ENCODE data around the gene WDR27.

Gene WDR27

DNA sequence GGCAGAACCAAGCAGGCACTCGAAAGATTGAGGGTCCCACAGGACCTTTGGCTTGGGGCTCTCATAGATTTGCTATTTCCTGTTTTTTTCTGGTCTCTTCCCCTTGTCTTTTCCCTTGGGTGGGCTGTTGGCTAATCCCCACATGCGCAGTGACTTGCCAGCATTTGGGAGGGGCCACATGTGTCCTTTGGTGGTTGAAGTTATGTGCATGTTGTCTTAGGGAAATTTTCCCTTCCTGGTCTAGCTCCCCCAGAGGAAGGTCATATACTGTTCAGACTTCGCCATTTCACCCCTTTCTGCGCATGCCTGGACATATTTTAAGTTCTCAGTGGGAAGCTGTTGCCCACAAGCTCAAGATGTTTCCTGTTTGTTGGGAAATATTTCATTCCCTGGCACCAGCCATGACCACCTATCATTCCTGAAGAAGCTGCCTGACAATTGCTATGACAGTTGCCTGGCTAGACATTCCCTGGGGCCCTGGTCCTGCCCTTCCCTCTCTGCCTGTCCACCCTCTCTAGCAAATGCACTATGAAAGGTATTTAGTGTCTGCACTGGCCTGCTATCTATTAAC lies 292.0 kb downstream of the WDR27 start:
- TF ChIP-seq, protein P1, sequence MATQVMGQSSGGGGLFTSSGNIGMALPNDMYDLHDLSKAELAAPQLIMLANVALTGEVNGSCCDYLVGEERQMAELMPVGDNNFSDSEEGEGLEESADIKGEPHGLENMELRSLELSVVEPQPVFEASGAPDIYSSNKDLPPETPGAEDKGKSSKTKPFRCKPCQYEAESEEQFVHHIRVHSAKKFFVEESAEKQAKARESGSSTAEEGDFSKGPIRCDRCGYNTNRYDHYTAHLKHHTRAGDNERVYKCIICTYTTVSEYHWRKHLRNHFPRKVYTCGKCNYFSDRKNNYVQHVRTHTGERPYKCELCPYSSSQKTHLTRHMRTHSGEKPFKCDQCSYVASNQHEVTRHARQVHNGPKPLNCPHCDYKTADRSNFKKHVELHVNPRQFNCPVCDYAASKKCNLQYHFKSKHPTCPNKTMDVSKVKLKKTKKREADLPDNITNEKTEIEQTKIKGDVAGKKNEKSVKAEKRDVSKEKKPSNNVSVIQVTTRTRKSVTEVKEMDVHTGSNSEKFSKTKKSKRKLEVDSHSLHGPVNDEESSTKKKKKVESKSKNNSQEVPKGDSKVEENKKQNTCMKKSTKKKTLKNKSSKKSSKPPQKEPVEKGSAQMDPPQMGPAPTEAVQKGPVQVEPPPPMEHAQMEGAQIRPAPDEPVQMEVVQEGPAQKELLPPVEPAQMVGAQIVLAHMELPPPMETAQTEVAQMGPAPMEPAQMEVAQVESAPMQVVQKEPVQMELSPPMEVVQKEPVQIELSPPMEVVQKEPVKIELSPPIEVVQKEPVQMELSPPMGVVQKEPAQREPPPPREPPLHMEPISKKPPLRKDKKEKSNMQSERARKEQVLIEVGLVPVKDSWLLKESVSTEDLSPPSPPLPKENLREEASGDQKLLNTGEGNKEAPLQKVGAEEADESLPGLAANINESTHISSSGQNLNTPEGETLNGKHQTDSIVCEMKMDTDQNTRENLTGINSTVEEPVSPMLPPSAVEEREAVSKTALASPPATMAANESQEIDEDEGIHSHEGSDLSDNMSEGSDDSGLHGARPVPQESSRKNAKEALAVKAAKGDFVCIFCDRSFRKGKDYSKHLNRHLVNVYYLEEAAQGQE (IDR thresholded peaks at IDR 0.05; ENCODE audit: insufficient read depth in 1 of 2, low read depth in 2 of 2, low read length in 2 of 2) = no peak
- TF ChIP-seq POLR2AphosphoS5 (IDR thresholded peaks at IDR 0.05; ENCODE audit: low read depth, low read length) (no peak), FOXP2 (optimal IDR thresholded peaks at IDR 0.05; ENCODE audit: borderline replicate concordance, extremely low read depth, extremely low read length, insufficient read depth) (no peak), SIN3A (IDR thresholded peaks at IDR 0.05; ENCODE audit: borderline replicate concordance, insufficient read depth, low read length) (no peak), TAF1 (IDR thresholded peaks at IDR 0.05; ENCODE audit: borderline replicate concordance, insufficient read depth, low read length) (no peak)

- TF ChIP-seq, protein P1 (IDR thresholded peaks at IDR 0.05; ENCODE audit: insufficient read depth in 1 of 2, low read depth in 2 of 2, low read length in 2 of 2) = no peak
These were observed 294.5 kb downstream of the WDR27 start for GRCh38 chr6:169407325-169407724.
